Upper lobe of left lung (tissue), 6 donors: ENCODE results near the gene DGKG. TPM values are rescaled to one million over a fixed set of nuclear protein-coding genes. Genes with fewer than 3 reads are reported as not detected.
A peak's percentile ranks its signal among the peaks of the same experiment; 100 is the strongest.

Experiments
- ATAC-seq, 2 donors: fragments of 200-7000 bp; cut with Tn5 transposase; one replicate each; pipeline ENCODE4 v1.9.1; 2022; ENCODE audit warnings: mild to moderate bottlenecking in 2 of 2, moderate library complexity in 2 of 2; ENCODE audit not compliant: low FRiP score in 2 of 2
- DNase-seq, 2 donors: peaks; one replicate each; pipeline ENCODE4 v3.0.0-alpha.2; 2019 to 2020
- H3K27ac ChIP-seq, 4 donors: fragments of 200-600 bp; sonication (generic); one replicate each; pipeline ENCODE4 v1.5.1; 2016 to 2019
- H3K27me3 ChIP-seq, 4 donors: fragments of 200-600 bp; sonication (generic); one replicate each; pipeline ENCODE4 v1.5.1; 2017 to 2019
- H3K36me3 ChIP-seq, 4 donors: fragments of 200-600 bp; sonication (generic); one replicate each; pipeline ENCODE4 v1.5.1; 2016 to 2019
- H3K4me1 ChIP-seq, 4 donors: fragments of 200-600 bp; sonication (generic); one replicate each; pipeline ENCODE4 v1.5.1; 2018 to 2019
- H3K4me3 ChIP-seq, 4 donors: fragments of 200-600 bp; sonication (generic); one replicate each; pipeline ENCODE4 v1.5.1; 2017 to 2019; ENCODE audit warnings: mild to moderate bottlenecking in 2 of 4, moderate library complexity in 1 of 4
- H3K9me3 ChIP-seq, 4 donors: fragments of 200-600 bp; sonication (generic); one replicate each; pipeline ENCODE4 v1.5.1; 2018 to 2019
- EP300 ChIP-seq, 4 donors: sonication (generic); formaldehyde crosslinking; IDR thresholded peaks; one replicate each; pipeline ENCODE4 v1.5.1; 2017; ENCODE audit warnings: antibody characterized with exemption in 4 of 4, control low read depth in 2 of 4
- POLR2A ChIP-seq, 4 donors: fragments of 450-650 bp; IDR thresholded peaks; one replicate each; pipeline ENCODE4 v1.5.1; 2016 to 2017; ENCODE audit warnings: antibody characterized with exemption in 4 of 4, mild to moderate bottlenecking in 2 of 4
- POLR2AphosphoS5 ChIP-seq, 2 donors: sonication (generic); formaldehyde crosslinking; IDR thresholded peaks; one replicate each; pipeline ENCODE4 v1.5.1; 2017; ENCODE audit warnings: antibody characterized with exemption in 2 of 2
- WGBS, 2 donors: methylation state at CpG; one replicate each; pipeline ENCODE4 v1.1.5; 2017 to 2018; 5-methylcytosine and 5-hydroxymethylcytosine counted together
- total RNA-seq, 6 donors: library from RNA; depleted of rRNA in 4 of 6; stranded (reverse); fragments of >200 nt in 4 of 6; gene quantifications; one replicate each; pipeline versions ENCODE4 v1.1.0 to v1.2.1, GENCODE V29; 2016 to 2021
- TF ChIP-seq, protein P1 (sequence below), 6 experiments: fragments of 450-650 bp in 4 of 6; fragments of 200-600 bp in 2 of 6; sonication (generic) in 2 of 6; IDR thresholded peaks; one replicate each; pipeline ENCODE4 v1.5.1; 2016 to 2019; ENCODE audit warnings: antibody characterized with exemption in 6 of 6
- donor health status: DM: no; HTN: no; CAD: no; lungs with moderate emphysema.
- donor health status: DM: no; HTN: yes; CAD: no; lungs with severe emphysema.

DGKG gene
- total RNA-seq, 6 donors from 2014 or later: 4.4 to 32.5 (median 6.5) TPM

DNA sequence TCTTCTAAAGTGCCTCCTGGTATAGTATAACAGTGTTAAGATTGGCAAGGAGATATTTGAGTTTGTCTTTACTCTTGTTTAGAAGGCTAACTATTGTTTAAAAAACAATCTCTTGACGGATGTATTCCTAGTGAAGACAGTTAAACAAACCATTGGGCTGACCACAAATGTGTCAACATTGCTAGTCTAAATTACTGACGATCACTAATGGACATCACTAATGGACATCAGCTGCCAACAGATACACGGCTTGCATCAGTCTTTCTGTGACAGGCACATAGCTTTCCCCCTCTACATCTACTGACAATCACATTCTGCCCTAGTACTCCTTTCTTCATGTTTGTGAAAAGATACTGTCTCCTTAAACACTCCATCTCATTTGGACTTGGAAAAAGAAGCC, 196.0 kb downstream of the DGKG start:
- no peak for TF ChIP-seq EP300 (IDR thresholded peaks at IDR 0.05)
- no peak for TF ChIP-seq POLR2A (IDR thresholded peaks at IDR 0.05)
- ATAC-seq (no peak), DNase-seq (no peak)
- H3K27ac ChIP-seq: no peak overlapping the region
- no peaks in the 10 kb centered on the region for H3K36me3 ChIP-seq
- no peaks in the 10 kb centered on the region for H3K9me3 ChIP-seq
- 31 to 39% methylated on average over 3 of the region's 3 CpGs for WGBS, 2 donors
- H3K4me3 ChIP-seq: no peak overlapping the region
- no peaks in the 10 kb centered on the region for H3K4me1 ChIP-seq
- H3K27me3 ChIP-seq: no peaks in the 10 kb centered on the region

DNA sequence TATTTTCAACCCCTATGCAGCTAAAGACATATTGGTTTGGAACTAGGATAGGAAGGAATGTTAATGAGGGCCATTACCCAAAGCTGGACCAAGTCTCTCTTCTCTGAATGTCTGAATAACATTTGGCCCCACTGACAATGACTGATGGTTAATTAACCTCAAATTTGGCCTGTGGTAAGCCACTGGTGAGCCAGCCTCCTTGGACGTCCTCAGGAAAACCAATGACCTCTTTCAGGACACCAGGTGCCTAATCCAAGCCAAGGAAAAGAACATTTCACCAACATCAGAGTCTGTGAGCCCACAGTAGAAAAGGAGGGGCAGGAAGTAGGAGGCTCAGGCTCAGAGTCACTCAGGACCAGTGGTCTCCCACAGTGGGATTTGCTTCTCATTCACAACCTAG, 196.7 kb downstream of the DGKG start:
- DNase-seq (no peak), ATAC-seq (no peak)
- WGBS, 2 donors: 25 to 71% methylated on average over 1 of the region's 1 CpG
- Histone ChIP-seq H3K4me1 (no peaks in the 10 kb centered on the region), H3K27me3 (no peaks in the 10 kb centered on the region), H3K9me3 (no peaks in the 10 kb centered on the region), H3K36me3 (no peaks in the 10 kb centered on the region), H3K27ac (no peak overlapping the region), H3K4me3 (no peak overlapping the region)
- TF ChIP-seq POLR2A (IDR thresholded peaks at IDR 0.05): no peak
- TF ChIP-seq, protein P1, sequence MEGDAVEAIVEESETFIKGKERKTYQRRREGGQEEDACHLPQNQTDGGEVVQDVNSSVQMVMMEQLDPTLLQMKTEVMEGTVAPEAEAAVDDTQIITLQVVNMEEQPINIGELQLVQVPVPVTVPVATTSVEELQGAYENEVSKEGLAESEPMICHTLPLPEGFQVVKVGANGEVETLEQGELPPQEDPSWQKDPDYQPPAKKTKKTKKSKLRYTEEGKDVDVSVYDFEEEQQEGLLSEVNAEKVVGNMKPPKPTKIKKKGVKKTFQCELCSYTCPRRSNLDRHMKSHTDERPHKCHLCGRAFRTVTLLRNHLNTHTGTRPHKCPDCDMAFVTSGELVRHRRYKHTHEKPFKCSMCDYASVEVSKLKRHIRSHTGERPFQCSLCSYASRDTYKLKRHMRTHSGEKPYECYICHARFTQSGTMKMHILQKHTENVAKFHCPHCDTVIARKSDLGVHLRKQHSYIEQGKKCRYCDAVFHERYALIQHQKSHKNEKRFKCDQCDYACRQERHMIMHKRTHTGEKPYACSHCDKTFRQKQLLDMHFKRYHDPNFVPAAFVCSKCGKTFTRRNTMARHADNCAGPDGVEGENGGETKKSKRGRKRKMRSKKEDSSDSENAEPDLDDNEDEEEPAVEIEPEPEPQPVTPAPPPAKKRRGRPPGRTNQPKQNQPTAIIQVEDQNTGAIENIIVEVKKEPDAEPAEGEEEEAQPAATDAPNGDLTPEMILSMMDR (IDR thresholded peaks at IDR 0.05): no peak
- no peak for TF ChIP-seq EP300 (IDR thresholded peaks at IDR 0.05)
- TF ChIP-seq POLR2AphosphoS5 (IDR thresholded peaks at IDR 0.05): no peak

DNA sequence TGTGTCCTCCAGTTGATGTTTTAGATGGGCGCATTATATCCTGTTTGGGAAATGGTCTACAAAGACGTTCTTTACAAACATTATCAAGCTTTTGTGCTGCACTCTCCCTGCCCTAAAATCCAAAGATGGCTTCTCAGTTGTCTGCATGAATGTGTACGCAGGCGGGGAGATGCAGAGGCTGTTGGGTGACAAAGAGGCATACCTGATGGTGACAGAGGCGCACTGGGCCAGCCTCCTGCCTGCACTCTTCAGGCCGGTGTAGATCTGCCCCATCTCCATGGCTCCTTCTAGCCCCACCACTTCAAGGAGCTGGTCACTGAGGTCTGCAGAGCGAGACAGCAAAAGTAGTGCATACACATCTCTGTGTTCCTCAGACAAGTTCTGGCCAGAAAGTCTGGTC, 197.3 kb downstream of the DGKG start:
- Histone ChIP-seq H3K27ac (no peak overlapping the region), H3K4me1 (no peaks in the 10 kb centered on the region), H3K4me3 (no peak overlapping the region), H3K9me3 (no peaks in the 10 kb centered on the region), H3K36me3 (no peaks in the 10 kb centered on the region), H3K27me3 (no peaks in the 10 kb centered on the region)
- no peak for ATAC-seq
- TF ChIP-seq POLR2A (IDR thresholded peaks at IDR 0.05) (no peak), EP300 (IDR thresholded peaks at IDR 0.05) (no peak), POLR2AphosphoS5 (IDR thresholded peaks at IDR 0.05) (no peak)
- TF ChIP-seq, protein P1 (IDR thresholded peaks at IDR 0.05): no peak
- DNase-seq: no peak
- 90 to 95% methylated on average over 7 of the region's 7 CpGs for WGBS, 2 donors

DNA sequence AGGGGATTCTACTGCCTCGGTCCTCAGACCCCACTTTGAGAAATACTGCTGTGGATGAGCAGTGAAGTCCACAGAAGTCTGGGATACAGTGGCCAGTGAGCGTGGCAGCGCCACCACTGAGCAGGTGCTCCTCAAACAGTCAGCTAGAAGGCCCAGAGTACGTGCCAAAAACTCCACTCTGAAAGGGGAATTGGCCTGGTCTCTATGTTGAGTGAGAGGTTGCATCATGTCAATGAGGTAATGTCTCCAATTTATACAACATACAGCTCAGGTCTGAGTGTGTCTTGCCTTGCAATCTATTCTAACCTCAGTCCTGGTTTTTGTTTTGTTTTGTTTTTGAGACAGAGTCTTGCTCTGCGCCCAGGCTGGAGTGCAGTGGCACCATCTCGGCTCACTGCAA, 199.8 kb downstream of the DGKG start:
- DNase-seq (peak in 1 of 2 donors; percentile 78), ATAC-seq (peak; percentile 73 to 90)
- Histone ChIP-seq H3K4me1 (no peaks in the 10 kb centered on the region), H3K36me3 (no peaks in the 10 kb centered on the region), H3K4me3 (no peak overlapping the region), H3K27me3 (no peaks in the 10 kb centered on the region), H3K9me3 (no peaks in the 10 kb centered on the region), H3K27ac (no peak overlapping the region)
- WGBS, 2 donors: 66 to 85% methylated on average over 5 to 6 of the region's 6 CpGs
- TF ChIP-seq POLR2AphosphoS5 (IDR thresholded peaks at IDR 0.05): no peak

DNA sequence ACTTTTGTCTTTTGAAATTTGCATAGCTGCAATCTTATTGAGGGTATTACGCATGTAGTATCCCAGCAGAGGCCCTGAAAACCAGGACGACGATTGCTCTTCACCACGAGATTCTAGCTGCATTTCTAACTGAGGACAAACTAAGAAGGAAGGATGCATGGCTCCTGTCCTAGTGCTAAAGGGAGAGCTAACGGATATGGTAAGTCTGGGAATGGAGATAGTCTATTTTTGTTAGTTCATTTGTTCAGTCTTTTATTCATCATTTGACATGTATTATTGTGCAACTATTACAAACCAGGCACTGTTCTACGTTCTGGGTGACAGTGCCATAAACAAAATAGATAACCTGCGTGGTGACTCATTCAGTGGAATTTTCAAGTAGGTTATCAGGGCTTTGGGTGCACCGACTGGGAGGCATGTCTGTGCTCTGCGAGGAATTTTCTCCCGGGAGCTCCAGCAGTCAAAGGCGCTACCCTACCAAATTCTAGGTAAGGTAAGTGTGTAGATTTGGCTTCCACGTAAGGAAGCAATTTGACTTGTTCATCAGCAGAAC, 201.3 kb downstream of the DGKG start:
- Histone ChIP-seq H3K4me1 (no peaks in the 10 kb centered on the region), H3K36me3 (no peaks in the 10 kb centered on the region), H3K9me3 (no peaks in the 10 kb centered on the region), H3K27ac (no peak overlapping the region), H3K27me3 (no peaks in the 10 kb centered on the region), H3K4me3 (no peak overlapping the region)
- ATAC-seq (no peak), DNase-seq (no peak)
- WGBS, 2 donors: 75 to 80% methylated on average over 12 of the region's 12 CpGs
- TF ChIP-seq, protein P1 (IDR thresholded peaks at IDR 0.05): no peak
- TF ChIP-seq POLR2AphosphoS5 (IDR thresholded peaks at IDR 0.05) (no peak), POLR2A (IDR thresholded peaks at IDR 0.05) (no peak), EP300 (IDR thresholded peaks at IDR 0.05) (no peak)

DNA sequence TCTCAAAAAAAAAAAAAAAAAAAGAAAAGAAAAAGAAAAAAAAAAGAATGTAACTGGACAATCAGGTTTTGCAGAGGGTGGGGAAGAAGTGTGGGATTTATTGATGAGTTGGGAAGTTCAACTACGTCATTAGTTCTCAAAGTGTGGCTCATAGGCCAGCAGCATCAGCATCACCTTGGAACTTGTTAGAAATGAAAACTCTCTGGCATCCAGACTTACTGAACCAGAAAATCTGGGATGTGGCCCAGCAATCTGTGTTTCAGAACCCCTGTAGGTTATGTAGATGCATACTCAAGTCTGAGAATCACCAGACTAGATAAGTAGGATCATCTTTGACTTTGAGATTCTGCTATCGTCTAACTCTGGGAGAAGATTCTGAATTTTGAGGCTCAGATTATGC, 207.4 kb downstream of the DGKG start:
- Histone ChIP-seq H3K36me3 (no peaks in the 10 kb centered on the region), H3K4me3 (no peak overlapping the region), H3K9me3 (no peaks in the 10 kb centered on the region), H3K27me3 (no peaks in the 10 kb centered on the region), H3K27ac (no peak overlapping the region), H3K4me1 (peaks cover 0 to 8% (median 0%) of the 10 kb centered on the region in 4 donors)
- 94 to 95% methylated on average over 2 of the region's 2 CpGs for WGBS, 2 donors
- no peak for TF ChIP-seq POLR2A (IDR thresholded peaks at IDR 0.05)
- DNase-seq (no peak), ATAC-seq (no peak)
